ENCODE data around the gene WDR6. TPM values are rescaled to one million over a fixed set of nuclear protein-coding genes. Genes with fewer than 3 reads are reported as not detected.

The WDR6 gene
- total RNA-seq, 2 donors from 2014 or later, result 109 to 136 TPM

DNA sequence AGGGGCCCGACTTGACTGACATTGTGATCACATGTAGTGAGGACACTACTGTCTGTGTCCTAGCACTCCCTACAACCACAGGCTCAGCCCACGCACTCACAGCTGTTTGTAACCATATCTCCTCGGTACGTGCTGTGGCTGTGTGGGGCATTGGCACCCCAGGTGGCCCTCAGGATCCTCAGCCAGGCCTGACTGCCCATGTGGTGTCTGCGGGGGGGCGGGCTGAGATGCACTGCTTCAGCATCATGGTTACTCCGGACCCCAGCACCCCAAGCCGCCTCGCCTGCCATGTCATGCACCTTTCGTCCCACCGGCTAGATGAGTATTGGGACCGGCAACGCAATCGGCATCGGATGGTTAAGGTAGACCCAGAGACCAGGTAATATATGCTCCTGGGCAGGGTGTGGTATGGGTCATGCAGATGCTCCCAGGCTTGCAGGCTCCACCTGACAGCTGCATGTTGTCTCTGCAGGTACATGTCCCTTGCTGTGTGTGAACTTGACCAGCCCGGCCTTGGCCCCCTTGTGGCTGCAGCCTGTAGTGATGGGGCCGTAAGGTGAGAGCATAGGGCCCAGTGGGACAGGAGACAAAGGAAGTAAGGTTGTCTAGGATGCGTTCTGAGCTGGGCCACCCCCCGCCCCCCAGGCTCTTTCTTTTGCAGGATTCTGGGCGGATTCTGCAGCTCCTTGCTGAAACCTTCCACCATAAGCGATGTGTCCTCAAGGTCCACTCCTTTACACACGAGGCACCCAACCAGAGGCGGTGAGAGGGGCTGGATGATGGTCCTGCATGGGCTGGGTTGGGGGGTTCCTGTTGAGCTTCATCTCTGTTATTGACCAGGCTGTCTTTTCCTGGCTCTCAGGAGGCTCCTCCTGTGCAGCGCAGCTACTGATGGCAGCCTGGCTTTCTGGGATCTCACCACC lies 6.8 kb downstream of the WDR6 start:
- WGBS, 2 donors, result 82 to 92% methylated on average over 12 to 23 of the region's 24 CpGs
- DNase-seq (peak; percentile 49 to 65 (median 56)), ATAC-seq (peak; percentile 23)
- TF ChIP-seq, protein P1, sequence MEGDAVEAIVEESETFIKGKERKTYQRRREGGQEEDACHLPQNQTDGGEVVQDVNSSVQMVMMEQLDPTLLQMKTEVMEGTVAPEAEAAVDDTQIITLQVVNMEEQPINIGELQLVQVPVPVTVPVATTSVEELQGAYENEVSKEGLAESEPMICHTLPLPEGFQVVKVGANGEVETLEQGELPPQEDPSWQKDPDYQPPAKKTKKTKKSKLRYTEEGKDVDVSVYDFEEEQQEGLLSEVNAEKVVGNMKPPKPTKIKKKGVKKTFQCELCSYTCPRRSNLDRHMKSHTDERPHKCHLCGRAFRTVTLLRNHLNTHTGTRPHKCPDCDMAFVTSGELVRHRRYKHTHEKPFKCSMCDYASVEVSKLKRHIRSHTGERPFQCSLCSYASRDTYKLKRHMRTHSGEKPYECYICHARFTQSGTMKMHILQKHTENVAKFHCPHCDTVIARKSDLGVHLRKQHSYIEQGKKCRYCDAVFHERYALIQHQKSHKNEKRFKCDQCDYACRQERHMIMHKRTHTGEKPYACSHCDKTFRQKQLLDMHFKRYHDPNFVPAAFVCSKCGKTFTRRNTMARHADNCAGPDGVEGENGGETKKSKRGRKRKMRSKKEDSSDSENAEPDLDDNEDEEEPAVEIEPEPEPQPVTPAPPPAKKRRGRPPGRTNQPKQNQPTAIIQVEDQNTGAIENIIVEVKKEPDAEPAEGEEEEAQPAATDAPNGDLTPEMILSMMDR (IDR thresholded peaks at IDR 0.05), result peak in 6 of 7 experiments; percentile 27 to 51 (median 45)
- no peak for TF ChIP-seq POLR2A (IDR thresholded peaks at IDR 0.05)
- H3K9me3 ChIP-seq, result no peaks in the 10 kb centered on the region
- no peaks in the 10 kb centered on the region for H3K27me3 ChIP-seq
- peaks cover 47% of the 10 kb centered on the region for H3K4me1 ChIP-seq
- intact Hi-C loops (cut with DNase I), result no loop called here
- no peak overlapping the region for H3K4me3 ChIP-seq
- H3K36me3 ChIP-seq (replicated peaks in 1 of 2; ENCODE audit: insufficient read depth in 1 of 2, low read depth in 2 of 2), result peaks cover 0 to 14% of the 10 kb centered on the region in 2 donors
- no peak overlapping the region for H3K27ac ChIP-seq

DNA sequence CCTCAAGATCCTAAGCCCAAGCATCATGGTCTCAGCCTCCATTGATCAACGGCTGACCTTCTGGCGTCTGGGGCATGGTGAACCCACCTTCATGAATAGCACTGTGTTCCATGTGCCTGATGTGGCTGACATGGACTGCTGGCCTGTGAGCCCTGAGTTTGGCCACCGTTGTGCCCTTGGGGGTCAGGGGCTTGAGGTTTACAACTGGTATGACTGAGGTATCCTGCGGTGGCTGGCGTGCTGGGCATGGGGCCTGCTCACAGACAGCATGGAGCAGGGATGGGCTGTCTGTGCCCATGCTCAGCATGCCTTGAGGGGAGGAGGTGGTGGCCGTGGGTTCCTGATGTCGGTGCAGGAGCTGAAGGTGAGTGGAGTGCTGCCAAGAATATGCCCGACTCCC lies 7.9 kb downstream of the WDR6 start:
- no peak overlapping the region for H3K27ac ChIP-seq
- peaks cover 0 to 14% of the 10 kb centered on the region in 2 donors for H3K36me3 ChIP-seq (replicated peaks in 1 of 2; ENCODE audit: insufficient read depth in 1 of 2, low read depth in 2 of 2)
- H3K27me3 ChIP-seq, result no peaks in the 10 kb centered on the region
- H3K4me3 ChIP-seq, result no peak overlapping the region
- DNase-seq (no peak), ATAC-seq (no peak)
- H3K9me3 ChIP-seq, result no peaks in the 10 kb centered on the region
- WGBS, 2 donors, result 74 to 85% methylated on average over 7 to 8 of the region's 8 CpGs
- no peak for TF ChIP-seq POLR2A (IDR thresholded peaks at IDR 0.05)
- TF ChIP-seq, protein P1 (IDR thresholded peaks at IDR 0.05), result no peak
- peaks cover 58% of the 10 kb centered on the region for H3K4me1 ChIP-seq
- intact Hi-C loops (cut with DNase I), result no loop called here

DNA sequence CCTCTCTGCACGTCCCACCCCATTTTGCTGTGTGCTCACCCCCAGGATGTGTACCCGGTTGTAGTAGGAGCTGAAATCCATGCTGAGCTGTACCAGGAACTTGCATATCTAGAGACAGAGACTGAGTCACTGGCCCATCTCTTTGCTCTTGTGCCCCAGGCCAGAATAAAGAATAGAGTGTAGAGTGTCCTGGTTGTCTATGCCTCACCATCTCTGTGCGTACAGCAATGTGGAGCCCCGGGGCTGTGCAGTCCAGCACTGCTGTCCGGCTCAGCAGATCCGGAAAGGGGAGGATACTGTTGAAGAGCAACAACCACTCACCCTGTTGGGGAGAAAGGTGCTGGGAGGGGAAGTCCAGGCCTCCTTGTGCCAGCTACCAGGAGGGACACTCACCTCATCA lies 8.6 kb downstream of the WDR6 start:
- peaks cover 0 to 14% of the 10 kb centered on the region in 2 donors for H3K36me3 ChIP-seq (replicated peaks in 1 of 2; ENCODE audit: insufficient read depth in 1 of 2, low read depth in 2 of 2)
- no peak overlapping the region for H3K4me3 ChIP-seq
- TF ChIP-seq, protein P1 (IDR thresholded peaks at IDR 0.05), result no peak
- TF ChIP-seq POLR2A (IDR thresholded peaks at IDR 0.05), result no peak
- H3K27ac ChIP-seq, result no peak overlapping the region
- WGBS, 2 donors, result 80 to 86% methylated on average over 6 of the region's 6 CpGs
- no peaks in the 10 kb centered on the region for H3K9me3 ChIP-seq
- H3K27me3 ChIP-seq, result no peaks in the 10 kb centered on the region
- peaks cover 64% of the 10 kb centered on the region for H3K4me1 ChIP-seq
- intact Hi-C loops (cut with DNase I), result no loop called here
- ATAC-seq, result no peak
- DNase-seq, result no peak

DNA sequence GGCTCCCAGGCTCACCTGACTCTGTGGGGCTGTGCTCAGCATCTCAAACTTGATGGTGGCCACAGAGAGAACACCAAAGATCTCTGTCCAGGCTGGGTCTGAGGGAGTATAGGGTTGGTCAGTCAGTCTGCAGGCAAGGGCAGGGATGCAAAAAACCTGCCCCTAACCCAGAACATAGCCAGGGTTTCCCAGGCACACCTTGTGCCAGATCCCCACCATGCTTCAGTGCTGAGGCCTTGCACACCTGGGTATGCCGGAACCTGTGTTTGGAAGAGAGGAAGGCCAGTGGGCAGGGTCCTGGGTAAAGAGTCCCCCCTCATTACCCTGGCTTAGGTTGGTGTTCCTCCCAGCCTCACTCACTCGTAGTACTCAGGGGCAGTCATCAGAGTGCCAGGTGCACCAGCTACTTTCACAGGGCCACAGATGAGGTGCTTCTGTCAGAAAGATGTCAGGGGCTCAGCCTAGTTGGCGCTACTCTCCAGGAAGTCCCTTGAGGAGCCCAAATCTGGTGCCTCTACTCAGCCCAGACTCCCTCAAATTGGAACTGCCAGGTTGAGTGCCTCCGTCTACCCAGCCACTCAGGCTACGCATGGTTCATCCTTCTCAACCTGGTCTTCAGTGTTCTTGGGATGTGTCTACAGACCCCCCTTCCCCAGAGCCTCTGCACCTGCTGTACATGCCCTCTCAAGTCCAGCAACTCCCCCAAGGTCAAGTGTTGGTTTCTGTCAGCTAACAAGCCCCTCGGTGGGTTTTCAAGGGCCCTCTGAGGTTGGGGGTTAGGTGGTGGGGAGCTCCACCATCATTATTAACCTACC lies 9.4 kb downstream of the WDR6 start:
- peaks cover 0 to 14% of the 10 kb centered on the region in 2 donors for H3K36me3 ChIP-seq (replicated peaks in 1 of 2; ENCODE audit: insufficient read depth in 1 of 2, low read depth in 2 of 2)
- H3K4me3 ChIP-seq, result no peak overlapping the region
- H3K27me3 ChIP-seq, result no peaks in the 10 kb centered on the region
- intact Hi-C loops (cut with DNase I), result no loop called here
- TF ChIP-seq, protein P1 (IDR thresholded peaks at IDR 0.05), result no peak
- TF ChIP-seq POLR2A (IDR thresholded peaks at IDR 0.05), result no peak
- ATAC-seq (no peak), DNase-seq (no peak)
- H3K27ac ChIP-seq, result peak overlapping the region in 1 of 4 donors; percentile 87
- H3K9me3 ChIP-seq, result no peaks in the 10 kb centered on the region
- H3K4me1 ChIP-seq, result peaks cover 59% of the 10 kb centered on the region
- WGBS, 2 donors, result 74 to 85% methylated on average over 4 to 6 of the region's 6 CpGs

All from body of pancreas (tissue), 4 donors.